ENCODE measurements around the gene MAP3K19.

- TF ChIP-seq, protein P1, sequence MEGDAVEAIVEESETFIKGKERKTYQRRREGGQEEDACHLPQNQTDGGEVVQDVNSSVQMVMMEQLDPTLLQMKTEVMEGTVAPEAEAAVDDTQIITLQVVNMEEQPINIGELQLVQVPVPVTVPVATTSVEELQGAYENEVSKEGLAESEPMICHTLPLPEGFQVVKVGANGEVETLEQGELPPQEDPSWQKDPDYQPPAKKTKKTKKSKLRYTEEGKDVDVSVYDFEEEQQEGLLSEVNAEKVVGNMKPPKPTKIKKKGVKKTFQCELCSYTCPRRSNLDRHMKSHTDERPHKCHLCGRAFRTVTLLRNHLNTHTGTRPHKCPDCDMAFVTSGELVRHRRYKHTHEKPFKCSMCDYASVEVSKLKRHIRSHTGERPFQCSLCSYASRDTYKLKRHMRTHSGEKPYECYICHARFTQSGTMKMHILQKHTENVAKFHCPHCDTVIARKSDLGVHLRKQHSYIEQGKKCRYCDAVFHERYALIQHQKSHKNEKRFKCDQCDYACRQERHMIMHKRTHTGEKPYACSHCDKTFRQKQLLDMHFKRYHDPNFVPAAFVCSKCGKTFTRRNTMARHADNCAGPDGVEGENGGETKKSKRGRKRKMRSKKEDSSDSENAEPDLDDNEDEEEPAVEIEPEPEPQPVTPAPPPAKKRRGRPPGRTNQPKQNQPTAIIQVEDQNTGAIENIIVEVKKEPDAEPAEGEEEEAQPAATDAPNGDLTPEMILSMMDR (IDR thresholded peaks at IDR 0.05): no peak
- no peak for TF ChIP-seq POLR2A (IDR thresholded peaks at IDR 0.05)
These were observed 94.6 kb downstream of the MAP3K19 start for GRCh38 chr2:134952608-134953007.
